Thyroid gland (tissue), 4 donors: ENCODE results near the gene EYS.

Experiments
- CTCF ChIP-seq, 6 experiments: fragments of 200-600 bp in 3 of 6; fragments of 450-650 bp in 3 of 6; sonication (generic) in 3 of 6; IDR thresholded peaks; one replicate each; pipeline ENCODE4 v1.5.1; 2016 to 2019; ENCODE audit warnings: antibody characterized with exemption in 6 of 6, mild to moderate bottlenecking in 2 of 6, inconsistent platforms in 1 of 6, moderate library complexity in 1 of 6
- POLR2A ChIP-seq, 2 donors: fragments of 450-650 bp; IDR thresholded peaks; one replicate each; pipeline ENCODE4 v1.6.1; 2017; ENCODE audit warnings: antibody characterized with exemption in 2 of 2, mild to moderate bottlenecking in 2 of 2, moderate library complexity in 1 of 2

- TF ChIP-seq CTCF (IDR thresholded peaks at IDR 0.05) (no peak), POLR2A (IDR thresholded peaks at IDR 0.05) (no peak)
Measured at GRCh38 chr6:64197246-64197645, 1509.8 kb downstream of the EYS start.
